ENCODE measurements around the gene RAB18. TPM values are rescaled to one million over a fixed set of nuclear protein-coding genes. Genes with fewer than 3 reads are reported as not detected.

The RAB18 gene
- total and polyA plus RNA-seq, 9 of the 15 experiments (the other 6 are each of a cell fraction or from before 2014, with no cell fraction given): 10.5 to 46.3 (median 32.5) TPM

- Histone ChIP-seq H3K4me2 (ENCODE audit: insufficient read depth, low read length) (no peak overlapping the region), H3K9me1 (ENCODE audit: control insufficient read depth, insufficient read depth, low read length) (no peaks in the 10 kb centered on the region), H3K4me3 (no peak overlapping the region), H3K79me2 (ENCODE audit: control insufficient read depth, insufficient read depth, low read length) (peaks cover 84% of the 10 kb centered on the region), H3K9me3 (replicated peaks; ENCODE audit: control insufficient read depth, insufficient read depth, low read depth, low read length) (no peaks in the 10 kb centered on the region), H2AFZ (ENCODE audit: low read depth, low read length) (no peak overlapping the region), H3K27ac (ENCODE audit: extremely low read depth, low read depth, low read length) (no peak overlapping the region), H3K36me3 (ENCODE audit: control insufficient read depth, insufficient read depth, low read length) (peaks cover 62% of the 10 kb centered on the region), H4K20me1 (replicated peaks; ENCODE audit: control insufficient read depth, insufficient read depth, low read length) (no peaks in the 10 kb centered on the region), H3K27me3 (ENCODE audit: control insufficient read depth in 2 of 2, insufficient read depth in 2 of 2, low read length in 2 of 2) (no peaks in the 10 kb centered on the region), H3K4me1 (replicated peaks in 1 of 2; ENCODE audit: control insufficient read depth in 2 of 2, insufficient read depth in 2 of 2, low read length in 2 of 2) (no peaks in the 10 kb centered on the region), H3K9ac (ENCODE audit: insufficient read depth in 1 of 2, low read depth in 2 of 2, low read length in 2 of 2) (no peak overlapping the region)
- no peak for TF ChIP-seq SRSF3 (IDR thresholded peaks at IDR 0.05; ENCODE audit: insufficient read depth, low read length)
- TF ChIP-seq CC2D1A (IDR thresholded peaks at IDR 0.05): no peak
- no TSS peak for BruUV-seq (replicated peaks)
- WGBS (ENCODE audit: insufficient coverage, low coverage, missing lambda C conversion rate): 92% methylated on average over 2 of the region's 2 CpGs
- DNase-seq (ENCODE audit: extremely low read depth in 1 of 4, low spot score in 3 of 4): no peak
- CTCF ChIA-PET (ENCODE audit: low intra/inter-chr PET ratio): no interaction called here
- in situ Hi-C loops (cut with MboI): no loop called here
- POLR2A ChIA-PET: no interaction called here
- no peak for ATAC-seq
- no peak for FAIRE-seq
- intact Hi-C loops (cut with micrococcal nuclease): no loop called here
Observed at GRCh38 chr10:27512548-27512947, 8.4 kb downstream of the RAB18 start.

DNA sequence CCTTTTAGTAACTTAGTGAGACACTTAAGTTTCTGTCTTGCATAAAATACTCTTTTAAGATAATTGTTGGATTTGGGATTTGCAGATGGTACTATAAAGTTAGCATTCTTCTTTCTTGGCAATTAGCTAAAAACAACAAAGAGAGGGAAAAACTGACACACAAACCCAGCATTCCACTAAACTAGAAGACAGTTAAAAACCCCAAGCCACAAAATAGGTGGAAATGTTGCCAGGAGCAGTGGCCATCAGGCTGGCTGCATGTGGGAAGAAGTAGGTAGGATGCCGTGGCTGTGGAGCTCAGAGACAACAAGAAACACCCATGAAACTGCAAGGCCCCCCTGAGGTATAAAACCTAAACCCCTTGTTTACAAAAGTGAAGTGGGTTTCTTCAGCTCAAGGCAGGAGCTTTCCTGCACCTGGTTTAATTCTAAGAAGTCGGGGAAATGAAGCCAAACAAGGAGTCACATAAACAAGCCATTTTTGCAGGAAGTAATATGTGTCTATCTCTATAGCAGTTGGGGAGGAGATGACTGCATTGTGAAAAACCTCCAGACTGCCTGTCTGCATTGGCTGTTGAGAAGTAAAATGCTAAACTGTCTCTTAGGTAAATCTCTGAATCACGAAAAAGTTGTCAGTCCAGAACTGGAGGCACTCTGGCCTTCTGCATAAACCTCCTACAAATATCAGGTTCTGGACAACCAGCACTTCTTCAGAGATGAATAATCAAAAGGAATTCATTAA is 9.5 kb downstream of the RAB18 start:
- no TSS peak for BruUV-seq (replicated peaks)
- no peak overlapping the region for H3K4me2 ChIP-seq (ENCODE audit: insufficient read depth, low read length)
- DNase-seq (ENCODE audit: extremely low read depth in 1 of 4, low spot score in 3 of 4) (no peak), FAIRE-seq (no peak), ATAC-seq (no peak)
- H4K20me1 ChIP-seq (replicated peaks; ENCODE audit: control insufficient read depth, insufficient read depth, low read length): no peaks in the 10 kb centered on the region
- no peak overlapping the region for H3K4me3 ChIP-seq
- no peak overlapping the region for H2AFZ ChIP-seq (ENCODE audit: low read depth, low read length)
- no peak overlapping the region for H3K27ac ChIP-seq (ENCODE audit: extremely low read depth, low read depth, low read length)
- no peaks in the 10 kb centered on the region for H3K9me1 ChIP-seq (ENCODE audit: control insufficient read depth, insufficient read depth, low read length)
- H3K4me1 ChIP-seq (replicated peaks in 1 of 2; ENCODE audit: control insufficient read depth in 2 of 2, insufficient read depth in 2 of 2, low read length in 2 of 2): no peaks in the 10 kb centered on the region
- no peaks in the 10 kb centered on the region for H3K9me3 ChIP-seq (replicated peaks; ENCODE audit: control insufficient read depth, insufficient read depth, low read depth, low read length)
- TF ChIP-seq ARID1B (IDR thresholded peaks at IDR 0.05) (no peak), ZNF133 (CRISPR knock-in tag; IDR thresholded peaks at IDR 0.05) (no peak), SMAD3 (CRISPR knock-in tag; conservative IDR thresholded peaks at IDR 0.05) (no peak), MECOM (CRISPR knock-in tag; IDR thresholded peaks at IDR 0.05) (no peak), SREBF1 (IDR thresholded peaks at IDR 0.05; ENCODE audit: borderline replicate concordance, low read depth, low read length) (no peak), SRSF1 (IDR thresholded peaks at IDR 0.05; ENCODE audit: low read depth, low read length) (no peak), ZNF316 (IDR thresholded peaks at IDR 0.05) (no peak), DIDO1 (tag; IDR thresholded peaks at IDR 0.05; ENCODE audit: low read depth) (no peak), SMARCA5 (IDR thresholded peaks at IDR 0.05) (no peak), ZNF766 (CRISPR knock-in tag; conservative IDR thresholded peaks at IDR 0.05) (no peak), PML (IDR thresholded peaks at IDR 0.05; ENCODE audit: low read length) (no peak), FUS (optimal IDR thresholded peaks at IDR 0.05; ENCODE audit: low read depth, low read length) (no peak), IFI16 (CRISPR knock-in tag; IDR thresholded peaks at IDR 0.05) (no peak), HNRNPUL1 (IDR thresholded peaks at IDR 0.05; ENCODE audit: low read length) (no peak)
- peaks cover 84% of the 10 kb centered on the region for H3K79me2 ChIP-seq (ENCODE audit: control insufficient read depth, insufficient read depth, low read length)
- POLR2A ChIA-PET: interaction anchor here (1.5 to 1.6 kb wide), 2 partner anchors 9 to 12 kb away, joined by 5 to 10 read pairs; partner anchors contain the start of gene RAB18
- intact Hi-C loops (cut with micrococcal nuclease): no loop called here
- CTCF ChIA-PET (ENCODE audit: low intra/inter-chr PET ratio): no interaction called here
- no peak overlapping the region for H3K9ac ChIP-seq (ENCODE audit: insufficient read depth in 1 of 2, low read depth in 2 of 2, low read length in 2 of 2)
- in situ Hi-C loops (cut with MboI): no loop called here
- WGBS (ENCODE audit: insufficient coverage, low coverage, missing lambda C conversion rate): 94% methylated on average over 3 of the region's 3 CpGs
- peaks cover 66% of the 10 kb centered on the region for H3K36me3 ChIP-seq (ENCODE audit: control insufficient read depth, insufficient read depth, low read length)
- H3K27me3 ChIP-seq (ENCODE audit: control insufficient read depth in 2 of 2, insufficient read depth in 2 of 2, low read length in 2 of 2): no peaks in the 10 kb centered on the region

All from K562 (cell line).